Middle frontal gyrus (tissue), 1 donor: ENCODE data around the gene DPM2.

Source experiments
- DNase-seq: peaks from one replicate; pipeline ENCODE4 v3.0.0-alpha.2; 2015; ENCODE audit warnings: low spot score; ENCODE audit errors: extremely low spot score

DPM2 gene

GRCh38 chr9:127919253-127919815 lies 18.3 kb downstream of the DPM2 start:
- DNase-seq: no peak

DNA sequence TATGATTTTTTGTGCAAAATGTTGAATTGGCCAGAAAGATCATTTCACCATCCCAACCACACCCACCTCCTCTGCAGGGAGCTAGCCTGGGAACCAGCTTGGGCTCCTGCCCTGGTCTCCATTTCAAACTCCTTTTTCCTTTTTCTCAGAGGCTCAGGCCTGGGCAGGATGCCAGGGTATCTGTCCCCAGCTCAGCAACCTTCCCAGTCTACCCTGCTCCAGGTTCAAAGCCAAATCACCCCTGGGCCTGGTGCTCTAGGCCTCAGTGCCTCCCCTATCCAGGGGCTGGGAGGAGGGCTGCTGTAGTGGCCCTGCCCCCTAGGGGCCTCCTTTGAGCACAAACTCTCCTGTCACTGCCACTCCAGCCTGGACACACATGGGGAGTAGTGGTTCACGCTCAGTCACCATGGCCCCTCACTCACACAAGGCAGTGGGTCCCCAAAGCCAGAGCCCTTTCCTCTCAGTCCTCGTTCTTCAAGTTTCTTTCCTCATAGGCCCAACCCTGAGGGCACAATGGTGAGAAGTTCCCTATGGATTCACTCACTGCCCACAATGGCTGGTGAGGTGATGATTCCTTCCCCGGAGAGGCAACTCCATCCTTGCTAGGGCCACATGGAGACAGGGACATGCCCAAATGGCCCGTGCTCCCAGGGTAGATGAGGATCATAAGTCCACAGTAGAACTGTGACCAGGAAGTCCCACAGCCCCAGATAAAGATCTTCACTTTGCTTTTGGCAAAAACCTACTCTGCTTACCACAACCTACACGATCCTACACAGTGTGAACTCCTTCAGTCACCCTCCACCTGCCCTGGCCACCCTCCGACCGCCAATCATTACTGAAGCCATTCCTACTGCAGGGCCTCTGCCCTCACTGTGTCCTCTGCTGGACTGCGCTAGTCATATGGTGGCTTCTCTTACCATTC lies 19.2 kb downstream of the DPM2 start:
- DNase-seq: no peak

GRCh38 chr9:127917603-127918002 lies 20.1 kb downstream of the DPM2 start:
- no peak for DNase-seq

DNA sequence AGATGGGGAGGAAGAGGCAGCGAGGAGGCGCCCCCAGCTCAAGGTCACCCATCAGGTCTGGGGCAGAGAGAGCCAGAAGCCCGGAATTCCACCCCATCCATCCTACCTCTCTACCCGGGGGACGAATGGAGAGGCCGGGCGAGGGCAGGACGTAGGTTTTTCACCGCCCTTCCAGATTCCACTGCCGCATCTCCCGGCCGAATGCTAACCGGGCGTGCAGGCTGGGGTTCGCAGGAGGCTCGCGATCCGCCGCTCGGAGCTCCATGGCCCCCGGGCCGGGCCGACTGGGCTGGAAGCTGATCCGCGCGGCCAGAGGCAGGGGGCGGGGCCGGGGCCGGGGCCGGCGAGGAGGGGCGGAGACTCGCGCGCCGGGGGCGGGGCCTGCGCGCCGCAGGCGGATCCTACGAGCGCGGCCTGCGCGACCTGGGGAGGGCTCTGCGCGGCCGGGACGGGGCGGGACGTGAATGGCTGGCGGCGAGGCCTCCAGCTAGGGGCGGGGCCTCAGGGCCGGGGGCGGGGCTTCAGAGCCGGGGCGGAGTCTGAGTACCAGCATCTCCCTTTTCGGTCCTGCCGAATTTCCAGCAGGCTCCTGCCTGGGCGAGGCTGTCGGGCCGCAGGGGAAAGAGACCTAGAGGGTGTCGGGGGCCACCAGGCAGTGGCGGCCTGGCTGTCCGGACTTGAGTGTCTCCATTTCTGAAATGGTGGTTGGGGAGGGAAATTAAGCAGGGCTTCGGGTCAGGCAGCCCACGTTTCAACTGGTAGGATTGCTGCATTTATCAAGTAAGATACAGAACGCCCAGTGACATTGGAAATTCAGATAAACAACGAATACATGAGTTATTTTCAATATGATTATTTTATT lies 20.7 kb downstream of the DPM2 start, which contains the start of gene ST6GALNAC4:
ST6GALNAC4 (minus strand) TSS at position 322 of the 862 bp plus-strand sequence. CDS start 622 bp downstream, outside the sequence.
- DNase-seq: peak; percentile 86

DNA sequence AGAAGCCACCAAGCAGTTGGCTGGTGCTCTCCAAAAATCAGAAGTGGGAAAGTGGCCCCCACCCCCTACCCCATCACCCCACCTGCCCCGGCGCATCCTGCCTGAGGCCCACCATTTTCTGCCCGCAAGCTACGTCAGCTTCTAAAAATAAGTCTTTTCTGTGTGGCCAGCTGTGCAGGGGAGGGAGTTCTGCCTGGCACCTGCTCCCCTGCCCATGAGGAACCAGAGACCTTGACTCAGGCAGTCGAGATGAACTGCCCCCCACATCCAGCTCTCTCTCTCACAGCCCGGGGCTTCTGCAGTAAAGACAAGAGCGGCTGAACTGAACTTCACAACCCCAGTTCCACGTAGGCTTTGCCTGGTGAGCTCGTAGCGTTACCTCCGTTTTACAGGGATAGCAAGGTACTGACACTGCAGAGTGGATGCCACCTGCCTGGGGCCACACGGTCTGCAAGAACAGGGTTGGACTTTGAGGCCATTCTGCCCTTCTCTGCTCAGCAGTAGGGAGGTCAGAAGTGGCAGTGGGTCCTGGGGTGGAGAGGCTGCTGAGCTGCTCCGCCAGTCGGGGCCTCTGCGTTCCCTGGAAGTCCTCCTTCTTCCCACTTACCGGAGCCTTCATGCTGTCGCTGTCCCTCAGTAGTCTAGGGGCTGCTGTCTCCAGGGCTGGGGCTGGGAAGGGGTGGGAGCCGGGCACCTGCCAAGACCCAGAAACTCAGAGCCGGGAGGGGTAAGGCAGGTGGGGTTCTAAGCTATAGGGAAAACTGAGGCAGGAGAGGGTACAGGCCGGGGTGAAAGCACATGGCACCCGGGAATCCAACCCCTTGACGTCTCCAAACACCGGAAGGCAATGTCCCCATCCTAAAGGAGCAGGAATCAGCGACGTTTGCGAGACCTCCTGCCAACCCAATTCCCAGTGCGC lies 21.6 kb downstream of the DPM2 start:
- no peak for DNase-seq

DNA sequence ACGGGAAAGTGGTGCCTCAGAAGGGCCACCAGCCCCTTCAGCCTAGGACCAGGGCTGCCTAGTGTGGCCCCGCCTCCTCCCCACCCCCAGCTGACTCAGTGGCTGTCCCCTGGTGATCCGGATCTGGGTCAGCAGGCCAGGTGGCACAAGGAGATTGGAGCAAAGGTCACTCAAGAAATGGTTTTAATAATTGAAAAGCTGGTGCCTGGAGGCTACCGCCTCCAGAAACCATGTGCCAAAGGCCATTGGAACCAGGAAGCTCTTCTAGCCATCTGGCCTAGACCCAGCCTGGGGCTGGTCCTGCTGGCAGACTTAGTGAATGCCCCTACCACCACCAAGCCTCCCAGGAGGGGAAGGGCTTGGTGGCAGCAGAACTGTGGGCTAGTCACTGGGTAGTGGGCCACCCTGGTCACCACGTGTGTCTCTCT lies 22.3 kb downstream of the DPM2 start:
- no peak for DNase-seq

- DNase-seq: no peak
Measured at GRCh38 chr9:127913682-127914081, 24.0 kb downstream of the DPM2 start.

DNA sequence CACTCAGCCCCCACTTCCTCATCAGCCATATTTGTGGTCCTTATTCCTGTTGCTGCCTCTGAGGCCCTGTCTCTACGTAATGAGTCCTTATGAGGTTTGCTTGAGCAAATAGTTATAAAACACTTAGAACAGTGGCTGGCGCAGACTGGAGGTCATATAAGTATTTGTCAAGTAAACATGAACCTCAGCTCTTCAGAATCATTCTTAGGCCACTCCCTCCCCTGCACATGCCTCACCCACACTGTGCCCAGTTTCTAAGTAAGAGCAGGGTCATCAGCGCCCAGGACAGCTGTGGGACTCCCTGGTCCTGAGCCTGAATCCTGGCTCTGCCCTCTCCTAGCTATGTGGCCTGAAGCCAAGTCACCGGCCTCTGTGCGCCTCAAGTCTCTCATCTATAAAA lies 24.8 kb downstream of the DPM2 start:
- no peak for DNase-seq

GRCh38 chr9:127912296-127912695 lies 25.4 kb downstream of the DPM2 start:
- no peak for DNase-seq

DNA sequence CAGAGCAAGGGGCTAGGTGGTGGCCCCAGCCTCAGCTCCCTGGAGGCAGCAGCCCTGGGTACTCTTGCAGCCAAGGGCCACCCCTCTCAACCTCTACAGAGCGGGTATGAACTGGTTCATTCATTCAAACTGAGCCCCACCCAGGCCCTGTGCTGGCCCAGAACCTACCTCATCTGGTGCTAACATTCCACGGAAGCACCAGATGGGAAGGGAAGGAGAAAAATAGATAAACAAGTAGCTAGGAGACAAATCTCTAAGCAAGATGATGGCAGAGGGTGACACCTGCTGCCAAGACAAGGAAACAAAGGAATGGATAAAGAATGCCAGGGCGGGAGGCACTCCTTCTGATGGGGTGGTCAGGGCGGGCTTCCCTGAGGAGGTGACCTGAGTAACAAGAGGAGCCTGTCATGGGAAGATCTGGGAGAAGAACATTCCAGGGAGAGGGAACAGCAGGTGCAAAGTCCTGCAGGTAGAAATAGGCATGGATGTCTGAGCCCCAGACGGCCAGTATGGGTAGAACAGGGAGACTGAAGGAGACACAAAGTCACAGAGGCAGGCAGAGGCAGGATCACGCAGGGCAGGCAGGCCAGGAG lies 26.9 kb downstream of the DPM2 start:
- DNase-seq: no peak

DNA sequence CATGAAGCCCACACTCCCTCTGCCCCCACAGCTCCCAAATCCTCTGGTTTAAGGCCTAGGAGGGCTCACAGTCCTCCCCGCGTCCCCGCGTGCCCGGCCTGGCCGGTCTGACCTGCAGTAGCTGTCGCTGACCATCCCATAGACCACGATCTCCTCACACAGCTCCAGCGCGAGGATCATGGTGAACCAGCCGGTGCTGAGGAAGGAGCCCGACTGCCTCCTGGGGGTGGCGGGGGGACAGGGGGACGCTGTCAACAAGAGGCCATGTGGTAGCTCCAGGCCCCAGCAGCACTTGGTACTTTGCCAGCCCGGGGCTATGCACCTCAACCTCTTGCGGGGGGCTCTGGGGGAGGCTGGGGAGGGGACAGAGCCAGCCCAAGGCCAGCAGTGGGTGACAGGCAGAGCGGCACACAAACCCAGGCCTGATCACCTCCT lies 27.8 kb downstream of the DPM2 start:
- DNase-seq: no peak

GRCh38 chr9:127908660-127908926 lies 29.1 kb downstream of the DPM2 start:
- DNase-seq: no peak

GRCh38 chr9:127907867-127908659 lies 29.6 kb downstream of the DPM2 start:
- no peak for DNase-seq

DNA sequence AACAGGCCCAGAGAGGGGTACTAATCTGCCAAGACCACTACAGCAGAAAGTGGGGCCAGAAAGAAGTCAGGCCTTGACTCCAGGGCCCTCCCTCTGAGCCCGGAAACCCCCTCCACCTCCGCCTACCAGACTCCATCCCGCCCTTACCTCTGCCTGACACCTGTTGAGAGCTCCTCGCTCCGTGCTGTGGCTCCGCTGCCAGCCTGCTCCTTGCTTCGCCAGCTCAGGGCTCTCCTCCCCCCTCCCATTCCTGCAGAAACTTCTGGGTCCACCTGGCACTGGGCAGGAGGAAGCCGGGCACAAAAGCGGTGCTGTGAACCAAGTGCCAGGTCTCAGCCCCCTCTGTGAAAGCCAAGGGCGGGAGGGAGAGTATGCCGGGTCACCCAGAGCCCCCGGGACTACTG lies 31.9 kb downstream of the DPM2 start:
- DNase-seq: no peak

DNA sequence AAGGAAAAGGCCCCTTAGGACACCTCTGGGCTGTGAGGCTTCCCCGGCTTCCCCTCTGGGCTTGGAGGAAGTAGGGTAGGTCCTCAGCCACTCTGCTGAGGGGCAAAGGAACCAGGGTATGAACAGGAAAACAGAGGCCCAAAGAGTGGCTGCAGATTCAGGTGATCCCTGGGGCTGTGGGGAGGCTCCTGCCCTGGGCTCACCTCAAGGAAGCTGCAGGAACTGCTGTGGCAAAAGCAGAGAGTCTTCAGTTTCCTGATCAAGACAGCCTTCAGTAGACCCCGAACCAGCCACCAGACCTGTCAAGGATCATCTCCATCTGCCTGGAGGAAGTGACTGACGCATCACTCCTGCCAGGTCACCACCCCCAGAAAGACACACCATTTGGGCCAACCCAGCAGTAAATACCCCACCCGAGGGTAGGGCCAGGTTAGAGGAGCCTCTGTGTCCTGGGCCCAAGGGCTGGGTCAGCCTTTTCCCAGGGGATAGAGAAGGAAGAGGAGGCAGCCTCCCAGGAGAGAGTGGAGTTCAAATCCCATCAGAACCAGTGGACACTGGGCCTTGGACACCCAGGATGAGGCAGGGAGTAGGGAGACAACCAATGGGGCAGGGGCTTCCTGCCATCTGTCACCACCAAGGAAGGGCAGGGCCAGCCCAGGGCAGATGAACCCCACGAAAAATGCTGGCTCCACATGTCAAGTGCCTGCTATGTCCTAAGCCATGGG lies 32.5 kb downstream of the DPM2 start:
- DNase-seq: no peak

GRCh38 chr9:127904561-127905003 lies 33.1 kb downstream of the DPM2 start:
- DNase-seq: no peak

DNA sequence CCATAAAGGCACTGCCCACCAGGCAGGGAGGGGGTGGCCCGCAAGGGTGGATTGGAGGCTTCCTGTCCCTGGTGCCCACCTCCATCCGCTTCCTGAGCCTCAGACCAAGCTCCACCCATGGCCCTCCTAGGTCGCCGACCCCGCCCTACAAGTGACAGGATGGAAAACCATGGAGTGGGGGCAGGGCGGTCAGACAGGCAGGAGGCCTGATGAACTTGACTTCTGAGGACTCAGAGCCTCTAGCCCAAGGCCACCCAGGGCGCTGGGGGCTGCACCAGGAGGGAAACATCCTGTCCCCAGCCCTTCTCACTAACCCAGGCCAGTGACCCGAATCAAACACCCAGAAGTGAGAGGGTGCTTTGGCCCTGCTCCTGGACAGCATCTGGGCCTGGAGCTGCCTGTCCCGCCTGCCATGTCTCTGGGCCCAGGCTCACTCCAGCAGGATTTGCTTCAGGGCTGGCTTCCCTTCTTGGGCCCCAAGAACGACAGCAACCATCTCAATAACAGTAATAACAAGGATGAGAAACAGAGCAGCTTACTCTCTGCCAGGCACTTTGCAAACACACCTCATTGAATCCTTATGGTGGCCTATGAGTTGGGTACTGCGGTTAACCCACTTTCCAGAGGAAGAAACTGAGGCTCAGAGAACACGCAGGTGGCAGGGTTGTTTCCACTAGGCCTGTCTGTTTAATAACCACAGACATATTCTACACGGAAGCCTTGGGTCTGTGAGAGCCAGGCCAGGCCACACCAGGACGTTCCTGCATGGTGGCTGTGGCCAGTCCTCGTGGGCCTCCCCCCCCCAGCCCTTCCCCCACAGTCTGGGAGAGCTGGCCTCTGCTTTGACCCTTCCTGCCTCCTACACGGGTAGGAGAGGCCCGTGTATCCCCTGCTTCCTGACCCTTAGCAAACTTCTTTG lies 33.8 kb downstream of the DPM2 start:
- DNase-seq: no peak
